HG03135 (cell line): Measurements from ENCODE around the gene GUCY1A1.
"Not testable (repeated sequence)": the region's sequence is repeated elsewhere in the genome, so short reads cannot be mapped to it uniquely, and the experiment has no call there.

ENCODE experiments used
- ATAC-seq: cut with Tn5 transposase; IDR thresholded peaks from one replicate; pipeline ENCODE4 v1.9.1; 2021; ENCODE audit warnings: mild to moderate bottlenecking, moderate library complexity; ENCODE audit not compliant: unreplicated experiment

GUCY1A1 gene, protein sequence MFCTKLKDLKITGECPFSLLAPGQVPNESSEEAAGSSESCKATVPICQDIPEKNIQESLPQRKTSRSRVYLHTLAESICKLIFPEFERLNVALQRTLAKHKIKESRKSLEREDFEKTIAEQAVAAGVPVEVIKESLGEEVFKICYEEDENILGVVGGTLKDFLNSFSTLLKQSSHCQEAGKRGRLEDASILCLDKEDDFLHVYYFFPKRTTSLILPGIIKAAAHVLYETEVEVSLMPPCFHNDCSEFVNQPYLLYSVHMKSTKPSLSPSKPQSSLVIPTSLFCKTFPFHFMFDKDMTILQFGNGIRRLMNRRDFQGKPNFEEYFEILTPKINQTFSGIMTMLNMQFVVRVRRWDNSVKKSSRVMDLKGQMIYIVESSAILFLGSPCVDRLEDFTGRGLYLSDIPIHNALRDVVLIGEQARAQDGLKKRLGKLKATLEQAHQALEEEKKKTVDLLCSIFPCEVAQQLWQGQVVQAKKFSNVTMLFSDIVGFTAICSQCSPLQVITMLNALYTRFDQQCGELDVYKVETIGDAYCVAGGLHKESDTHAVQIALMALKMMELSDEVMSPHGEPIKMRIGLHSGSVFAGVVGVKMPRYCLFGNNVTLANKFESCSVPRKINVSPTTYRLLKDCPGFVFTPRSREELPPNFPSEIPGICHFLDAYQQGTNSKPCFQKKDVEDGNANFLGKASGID

DNA sequence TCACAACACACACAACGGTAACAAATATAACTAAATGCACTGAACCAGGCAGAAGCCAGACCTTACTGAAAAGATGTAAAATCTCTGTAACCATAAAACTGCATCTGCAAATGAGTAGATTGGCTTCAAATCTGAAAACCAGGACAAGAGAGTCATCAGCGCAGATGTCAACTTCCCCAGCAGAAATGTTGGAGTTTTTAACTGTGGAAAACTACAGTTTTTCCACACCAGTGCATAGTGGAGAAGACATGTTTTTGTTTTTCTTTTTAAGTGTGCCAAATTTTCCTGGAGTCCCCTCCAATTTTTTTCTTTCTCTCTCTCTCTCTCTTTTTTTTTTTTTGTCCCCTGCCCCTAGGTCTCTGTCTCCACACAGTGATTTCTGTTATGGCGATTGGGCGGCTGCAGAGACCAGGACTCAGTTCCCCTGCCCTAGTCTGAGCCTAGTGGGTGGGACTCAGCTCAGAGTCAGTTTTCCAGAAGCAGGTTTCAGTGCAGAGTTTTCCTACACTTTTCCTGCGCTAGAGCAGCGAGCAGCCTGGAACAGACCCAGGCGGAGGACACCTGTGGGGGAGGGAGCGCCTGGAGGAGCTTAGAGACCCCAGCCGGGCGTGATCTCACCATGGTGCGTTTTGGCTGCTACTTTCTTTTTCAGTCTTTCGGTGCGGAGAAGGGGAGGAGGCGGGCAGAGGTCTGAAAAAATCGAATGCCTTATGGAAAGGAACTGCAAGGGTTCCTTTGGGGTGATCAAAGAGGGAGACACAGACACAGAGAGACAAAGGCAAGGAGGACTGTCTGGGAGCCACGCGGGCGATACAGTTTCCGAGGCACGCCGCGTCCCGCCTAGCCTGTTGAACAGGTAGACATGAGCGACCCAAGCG, at the start of gene GUCY1A1:
Gene GUCY1A1, plus strand, starts transcription at position 505 of the 878 bp plus-strand sequence. CDS start 30,020 bp downstream, outside the sequence.
- ATAC-seq, result peak; percentile 24

DNA sequence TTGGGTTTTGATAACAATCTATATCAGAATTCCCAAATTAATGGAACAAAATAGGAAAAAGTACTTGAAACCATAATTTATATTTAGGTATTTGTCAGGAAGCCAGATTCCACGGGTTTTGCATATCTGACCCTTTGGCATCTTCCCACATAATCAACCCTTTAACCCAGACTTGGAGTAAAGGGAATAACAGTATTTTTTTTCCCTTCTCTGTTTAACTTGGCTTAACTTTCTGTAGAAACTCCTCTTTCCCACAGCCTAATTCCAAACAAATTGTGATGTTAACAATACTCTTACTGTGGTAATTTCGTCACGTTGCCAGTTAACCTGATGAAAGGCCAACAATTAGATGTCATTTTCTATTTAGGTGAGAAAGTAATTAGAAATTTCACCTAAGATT, 49.4 kb upstream of the GUCY1A1 start:
- ATAC-seq, result no peak

DNA sequence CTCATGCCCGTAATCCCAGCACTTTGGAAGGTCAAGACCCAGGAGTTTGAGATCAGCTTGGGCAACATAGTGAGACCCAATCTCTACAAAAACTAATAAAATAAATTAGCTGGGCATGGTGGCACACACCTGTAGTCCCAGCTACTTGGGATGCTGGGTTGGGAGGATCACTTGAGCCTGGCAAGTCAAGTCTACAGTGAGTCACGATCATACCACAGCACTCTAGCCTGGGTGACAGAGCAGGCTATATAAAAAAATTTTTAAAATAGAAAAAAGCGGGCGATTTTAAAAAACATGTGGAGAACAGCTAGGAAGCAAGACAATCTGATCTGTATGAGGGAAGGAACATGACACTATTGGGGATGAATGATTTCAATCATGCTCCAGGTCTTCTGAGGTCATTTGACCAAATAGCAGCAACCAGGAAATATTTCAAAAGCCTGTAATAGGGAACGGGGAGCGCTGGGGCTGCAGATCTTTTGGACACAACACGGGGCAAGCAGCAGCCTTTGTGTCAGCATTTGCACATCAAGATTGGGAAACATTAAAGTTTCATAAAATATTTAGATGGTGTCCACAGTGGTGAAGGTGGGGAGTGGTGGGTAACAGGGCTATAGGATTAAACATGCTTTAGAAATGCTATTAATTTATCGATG, 48.3 kb upstream of the GUCY1A1 start:
- ATAC-seq, result no peak

DNA sequence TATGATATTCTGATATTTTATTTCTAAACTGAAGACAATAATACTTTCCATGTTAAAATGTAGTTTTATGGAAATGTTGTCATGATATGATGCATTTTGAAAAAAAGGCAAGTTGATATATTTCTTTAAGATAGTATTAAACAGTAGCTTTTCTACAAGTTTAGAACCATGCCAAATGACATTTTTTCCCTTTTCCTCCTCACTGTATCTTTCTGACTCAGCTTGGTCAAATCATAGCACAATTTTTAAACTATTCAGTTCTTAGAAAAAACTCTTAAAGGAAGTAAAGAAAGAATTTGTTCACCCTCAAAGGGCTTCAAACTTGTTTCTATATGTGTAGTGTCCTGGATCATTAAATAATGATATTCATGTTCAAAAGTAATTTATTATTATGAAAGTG, 46.0 kb upstream of the GUCY1A1 start:
- no peak for ATAC-seq

DNA sequence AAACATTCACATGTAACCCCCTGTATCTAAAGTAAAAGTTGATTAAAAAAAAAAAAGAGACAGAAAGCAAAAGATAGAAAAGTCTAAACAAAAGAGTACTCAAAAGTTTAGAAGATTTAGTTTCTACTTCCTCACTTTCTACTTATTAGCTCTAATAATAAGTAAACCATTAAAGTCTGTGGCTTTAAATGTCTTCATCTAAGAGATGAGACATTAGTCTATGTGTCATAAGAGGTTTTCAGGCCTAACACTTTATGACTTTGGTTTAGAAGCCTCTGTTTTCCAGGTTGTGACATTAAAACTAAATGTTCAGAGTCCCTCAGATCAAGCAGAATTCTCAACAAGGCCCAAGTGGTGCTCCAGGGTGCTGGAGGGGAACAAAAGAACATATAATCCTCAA, 42.2 kb upstream of the GUCY1A1 start:
- ATAC-seq, result peak; percentile 96

DNA sequence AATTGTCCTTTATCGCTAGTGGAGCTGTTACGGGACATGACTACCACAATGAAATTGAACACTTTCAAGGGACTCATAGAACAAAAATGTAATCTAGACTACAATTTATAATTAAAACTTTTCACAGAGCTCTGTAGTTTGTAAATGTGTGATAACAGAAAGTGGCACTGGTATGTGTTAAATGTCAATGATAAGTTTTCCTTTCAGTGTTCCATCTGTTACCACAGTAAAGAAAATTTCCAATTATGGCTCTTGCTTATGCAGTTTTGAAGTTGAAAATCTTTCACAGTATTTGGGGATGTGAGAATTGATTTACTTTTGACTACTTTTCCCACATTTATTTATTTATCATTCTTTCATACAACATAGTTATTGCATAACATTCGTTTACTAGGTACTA, 40.1 kb upstream of the GUCY1A1 start:
- ATAC-seq, result no peak

DNA sequence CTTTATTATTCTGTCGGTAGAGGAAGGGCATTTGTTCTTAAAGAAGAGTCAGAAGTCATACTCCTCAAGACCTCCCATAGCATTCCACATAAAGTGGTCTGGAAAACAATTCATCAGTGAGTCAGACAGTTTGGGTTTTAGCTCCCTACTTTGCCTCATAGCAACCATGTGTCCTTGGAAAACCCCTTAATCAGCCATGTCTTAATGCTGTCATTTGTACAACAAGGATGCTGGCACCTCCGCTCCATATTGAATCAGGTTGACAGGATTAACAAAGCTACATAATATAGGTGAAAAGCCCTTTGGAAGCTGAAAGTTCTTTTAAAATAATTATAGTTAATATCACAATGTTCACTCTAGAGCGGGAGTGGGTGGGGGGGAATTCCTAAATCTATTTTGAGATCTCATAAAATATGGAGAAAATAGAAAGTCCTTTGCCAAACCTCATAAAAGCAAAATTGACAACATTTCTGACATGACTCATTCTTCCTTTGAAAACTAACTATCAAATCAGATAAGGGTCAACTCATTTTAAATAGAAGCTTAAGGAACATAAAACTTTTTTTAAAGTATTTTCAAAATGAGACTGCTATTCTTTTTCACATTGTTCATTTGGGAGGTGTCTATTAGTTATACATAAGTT, 37.3 kb upstream of the GUCY1A1 start:
- ATAC-seq, result no peak

DNA sequence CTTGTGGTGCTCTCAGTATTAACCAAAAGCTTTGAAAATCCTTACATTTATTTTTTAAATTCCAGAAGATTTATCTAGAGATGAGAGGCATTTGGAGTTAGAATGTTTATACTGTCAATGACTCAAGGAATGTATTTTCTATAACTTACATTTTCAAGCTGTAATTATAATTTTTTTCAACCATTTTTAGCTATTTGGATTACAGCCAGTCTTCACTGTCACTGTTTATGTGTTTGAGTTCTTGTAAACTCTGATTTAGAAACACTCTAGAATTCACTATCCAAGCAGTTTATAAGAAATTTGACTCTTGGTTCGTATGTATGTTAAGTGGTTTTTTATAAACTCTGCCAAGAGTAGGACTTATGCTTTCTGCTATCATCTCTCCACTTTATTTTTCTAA, 36.7 kb upstream of the GUCY1A1 start:
- no peak for ATAC-seq

DNA sequence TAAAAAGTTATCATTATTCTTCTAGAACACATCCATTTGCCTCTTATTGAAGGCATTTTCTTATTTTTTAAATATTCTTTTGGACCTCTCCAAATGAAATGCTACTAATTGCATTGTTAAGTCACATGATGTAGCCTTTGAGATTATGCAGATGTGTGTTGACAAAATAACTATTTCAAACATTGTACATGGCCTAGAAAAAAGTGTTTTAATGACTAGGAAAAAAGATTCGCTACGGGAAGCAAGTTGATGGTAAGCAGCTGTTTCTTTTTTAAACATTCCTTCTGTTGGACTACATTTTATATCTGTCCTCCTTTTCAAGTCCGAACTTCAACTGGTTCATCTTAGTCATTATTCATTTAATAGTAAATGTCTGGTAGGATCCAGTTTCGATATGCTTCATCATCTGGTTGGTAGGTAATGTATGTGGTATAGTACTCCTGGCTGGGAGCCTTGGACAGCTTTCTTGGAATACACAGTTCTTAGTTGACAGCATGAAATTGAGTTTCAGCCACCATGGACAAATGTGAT, 34.3 kb upstream of the GUCY1A1 start:
- no peak for ATAC-seq

DNA sequence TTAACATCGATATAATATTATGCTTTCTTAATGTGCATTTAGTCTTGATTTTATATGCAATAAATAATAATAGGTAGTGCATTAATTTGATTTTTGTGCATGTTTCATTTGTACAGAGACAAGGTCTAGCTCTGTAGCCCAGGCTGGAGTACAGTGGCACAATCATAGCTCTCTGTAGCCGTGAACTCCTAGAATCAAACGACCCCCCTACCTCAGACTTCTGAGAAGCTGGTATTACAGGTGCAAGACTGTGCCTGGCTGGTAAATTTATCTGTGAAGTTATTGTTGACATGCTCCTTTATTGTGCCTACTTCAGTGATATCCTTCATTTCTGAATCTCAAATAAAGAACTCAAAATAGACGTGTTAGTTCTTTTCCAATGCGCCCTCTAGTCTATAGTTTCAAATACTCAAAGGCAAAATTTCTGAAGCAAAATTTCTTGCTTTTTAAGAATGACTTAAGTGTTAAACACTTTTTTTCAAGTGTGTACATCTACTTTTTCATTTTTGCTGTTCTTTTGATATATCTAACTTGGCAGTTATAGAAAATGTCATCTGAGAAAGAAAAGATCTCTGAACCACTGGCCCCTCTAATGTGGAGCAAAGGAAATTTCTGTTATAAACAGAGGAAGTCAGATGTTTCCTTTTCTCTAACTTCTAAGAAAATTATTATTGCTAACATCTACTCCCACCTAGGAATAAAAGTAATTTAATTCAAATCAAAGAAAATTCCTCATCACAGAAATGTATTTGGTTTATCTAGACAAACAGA, 28.3 kb upstream of the GUCY1A1 start:
- no peak for ATAC-seq

DNA sequence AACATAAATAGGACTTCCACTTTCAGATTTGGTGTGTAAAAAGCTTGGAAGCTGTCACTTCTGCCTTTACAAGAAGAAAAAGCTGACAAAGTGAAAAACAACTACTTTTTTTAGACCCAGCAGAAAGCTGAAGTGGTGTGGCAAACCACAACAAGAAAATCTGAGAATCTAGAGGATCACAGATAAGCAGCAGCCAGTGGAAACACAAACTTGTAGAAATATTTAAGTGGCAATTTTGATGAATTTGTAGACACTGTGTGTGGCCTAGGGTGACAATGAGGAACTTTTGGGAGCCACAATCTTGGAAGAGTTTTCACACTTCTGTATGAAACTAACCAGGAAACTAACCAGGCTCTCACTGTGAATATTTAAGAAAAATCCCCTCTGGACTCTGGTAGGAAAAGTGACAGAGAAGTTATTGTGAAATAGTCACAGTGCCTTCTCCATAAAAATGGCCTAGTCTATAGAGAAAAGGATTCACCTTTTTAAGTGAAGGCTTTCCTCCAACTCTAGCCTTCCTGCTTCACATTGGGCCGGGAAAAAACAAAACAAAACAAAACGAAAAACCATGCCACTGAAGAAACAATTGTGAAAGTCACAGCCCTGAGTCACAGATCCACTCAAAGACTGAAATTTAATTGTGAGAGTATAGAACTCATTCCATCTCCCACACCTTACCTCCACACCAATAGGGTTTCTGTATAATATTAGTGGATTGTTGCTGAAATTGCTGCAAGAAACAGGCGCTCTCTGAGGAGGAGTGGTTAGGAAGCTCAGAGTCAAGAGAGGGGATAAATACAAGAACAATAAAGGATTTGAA, 26.7 kb upstream of the GUCY1A1 start:
- peak; percentile 78 for ATAC-seq

DNA sequence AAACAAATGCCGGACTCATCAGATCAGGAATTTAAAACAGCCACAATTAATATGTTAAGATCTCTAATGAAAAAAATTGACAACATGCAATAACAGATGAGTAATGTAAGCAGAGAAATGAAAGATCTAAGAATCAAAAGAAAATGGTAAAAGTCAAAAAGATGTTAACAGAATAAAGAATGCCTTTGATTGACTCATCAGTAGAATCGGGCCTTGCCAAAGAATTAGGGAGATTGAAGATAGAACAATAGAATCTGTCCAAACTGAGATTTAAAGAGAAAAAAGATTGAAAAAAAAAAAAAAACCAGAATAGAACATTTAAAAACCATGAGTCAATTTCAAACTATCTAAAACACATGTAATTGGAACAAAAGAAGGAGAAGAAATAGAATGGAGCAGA, 25.9 kb upstream of the GUCY1A1 start:
- ATAC-seq, result no peak

DNA sequence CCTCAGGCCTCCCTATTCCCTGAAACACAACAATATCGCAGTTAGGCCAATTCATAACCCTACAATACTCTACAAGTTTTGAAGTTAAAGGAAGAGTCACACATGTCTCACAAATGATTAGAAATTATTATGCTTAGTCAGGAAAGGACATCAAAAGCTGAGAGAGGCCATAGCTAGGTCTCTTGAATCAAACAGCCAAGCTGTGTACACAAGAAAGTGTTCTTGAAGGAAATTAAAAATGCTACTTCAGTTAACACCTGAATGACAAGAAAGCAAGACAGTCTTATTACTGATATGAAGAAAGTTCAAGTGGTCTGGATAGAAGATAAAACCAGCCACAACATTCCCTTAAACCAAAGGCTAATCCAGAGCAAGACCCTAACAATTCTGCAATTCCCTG, 23.6 kb upstream of the GUCY1A1 start:
- no peak for ATAC-seq

DNA sequence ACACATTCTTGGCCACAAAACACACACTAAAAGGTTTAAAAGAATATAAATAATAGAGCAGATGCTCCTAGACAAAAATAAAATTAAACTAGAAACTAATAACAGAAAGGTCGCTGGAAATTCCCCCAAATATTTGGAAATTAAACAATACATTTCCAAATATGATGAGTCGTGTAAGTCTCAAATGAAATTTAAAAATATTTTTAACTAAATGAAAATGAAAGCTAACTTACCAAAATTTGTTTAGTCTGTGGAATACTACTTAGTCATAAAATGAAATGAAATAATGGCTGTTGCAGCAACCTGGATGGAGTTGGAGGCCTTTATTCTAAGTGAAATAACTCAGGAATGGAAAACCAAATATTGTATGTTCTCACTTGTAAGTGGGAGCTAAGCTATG, 20.6 kb upstream of the GUCY1A1 start:
- ATAC-seq, result no peak

DNA sequence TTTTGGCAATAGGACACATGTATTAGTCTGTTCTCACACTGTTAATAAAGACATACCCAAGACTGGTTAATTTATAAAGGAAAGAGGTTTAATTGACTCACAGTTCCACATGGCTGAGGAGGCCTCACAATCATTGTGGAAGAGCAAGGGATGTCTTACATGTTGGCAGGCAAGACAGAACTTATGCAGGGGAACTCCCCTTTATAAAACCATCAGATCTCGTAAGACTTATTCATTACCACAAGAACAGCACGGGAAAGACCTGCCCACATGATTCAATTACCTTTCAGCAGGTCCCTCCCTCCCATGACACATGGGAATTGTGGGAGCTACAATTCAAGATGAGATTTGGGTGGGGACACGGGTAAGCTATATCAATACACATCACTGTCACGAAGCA, 15.9 kb upstream of the GUCY1A1 start:
- ATAC-seq, result not testable (repeated sequence)

DNA sequence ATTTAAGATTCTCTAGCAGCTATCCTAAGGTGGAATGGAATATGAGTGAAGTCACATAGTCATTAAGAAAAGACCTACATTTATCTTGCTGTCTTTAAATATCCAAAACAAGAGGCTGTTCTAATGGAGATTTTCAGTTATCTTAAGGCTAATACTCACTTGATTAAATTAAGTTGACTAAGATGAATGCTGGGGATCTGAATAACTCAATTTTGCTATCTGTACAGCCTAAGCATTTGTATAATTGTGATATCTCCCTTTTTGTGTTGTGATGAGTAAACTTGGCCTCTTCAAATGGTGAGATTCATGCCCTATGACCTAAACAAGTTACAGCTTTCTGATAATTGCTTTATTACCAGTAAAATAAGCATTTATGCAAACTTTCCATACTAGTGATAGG, 13.6 kb upstream of the GUCY1A1 start:
- ATAC-seq, result no peak

DNA sequence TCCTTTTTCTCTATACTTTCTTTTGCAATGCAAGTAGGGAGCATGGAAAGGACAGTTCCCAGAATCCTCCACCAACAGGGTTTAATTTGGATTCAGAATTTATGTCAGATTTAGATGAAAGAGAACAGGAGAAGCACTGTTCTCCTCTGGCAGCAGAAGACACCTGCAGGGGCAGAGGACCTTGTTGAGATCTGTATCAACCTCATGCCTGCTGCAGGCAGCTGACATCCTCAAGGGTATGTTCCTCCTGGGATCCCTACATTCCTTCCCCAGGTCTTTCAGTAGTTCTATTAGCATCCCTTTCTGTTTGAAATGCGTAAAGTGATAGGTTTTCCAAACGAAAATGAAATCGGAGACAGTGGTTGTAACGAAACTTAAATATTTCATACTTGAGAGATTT, 10.6 kb upstream of the GUCY1A1 start:
- ATAC-seq, result no peak

DNA sequence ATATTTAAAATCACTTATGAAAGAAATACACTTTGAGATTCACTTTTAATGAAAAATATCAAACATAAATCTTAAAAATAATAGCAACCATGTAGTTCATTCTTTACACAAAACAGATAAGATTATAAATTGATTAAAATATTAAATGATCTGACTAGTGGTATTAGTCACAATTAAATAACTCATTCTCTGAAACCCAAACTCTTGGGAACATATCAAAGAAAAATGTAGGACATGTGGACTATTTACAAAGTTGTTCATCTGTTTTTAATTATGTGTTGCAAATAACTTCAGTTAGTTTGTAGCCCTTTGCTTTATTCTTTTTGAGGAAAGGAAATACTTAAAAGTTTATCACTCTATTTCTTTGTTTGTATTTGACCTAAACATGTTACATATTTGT, 9.5 kb upstream of the GUCY1A1 start:
- no peak for ATAC-seq
